HG02943 (cell line): ENCODE measurements around the gene SPRR1A.
"Not testable (repeated sequence)": the region's sequence is repeated elsewhere in the genome, so short reads cannot be mapped to it uniquely, and the experiment has no call there.

Experiments
- ATAC-seq: cut with Tn5 transposase; IDR thresholded peaks from one replicate; pipeline ENCODE4 v1.9.1; 2021; ENCODE audit warnings: mild to moderate bottlenecking, low read depth, moderate library complexity; ENCODE audit not compliant: unreplicated experiment

Gene SPRR1A

DNA sequence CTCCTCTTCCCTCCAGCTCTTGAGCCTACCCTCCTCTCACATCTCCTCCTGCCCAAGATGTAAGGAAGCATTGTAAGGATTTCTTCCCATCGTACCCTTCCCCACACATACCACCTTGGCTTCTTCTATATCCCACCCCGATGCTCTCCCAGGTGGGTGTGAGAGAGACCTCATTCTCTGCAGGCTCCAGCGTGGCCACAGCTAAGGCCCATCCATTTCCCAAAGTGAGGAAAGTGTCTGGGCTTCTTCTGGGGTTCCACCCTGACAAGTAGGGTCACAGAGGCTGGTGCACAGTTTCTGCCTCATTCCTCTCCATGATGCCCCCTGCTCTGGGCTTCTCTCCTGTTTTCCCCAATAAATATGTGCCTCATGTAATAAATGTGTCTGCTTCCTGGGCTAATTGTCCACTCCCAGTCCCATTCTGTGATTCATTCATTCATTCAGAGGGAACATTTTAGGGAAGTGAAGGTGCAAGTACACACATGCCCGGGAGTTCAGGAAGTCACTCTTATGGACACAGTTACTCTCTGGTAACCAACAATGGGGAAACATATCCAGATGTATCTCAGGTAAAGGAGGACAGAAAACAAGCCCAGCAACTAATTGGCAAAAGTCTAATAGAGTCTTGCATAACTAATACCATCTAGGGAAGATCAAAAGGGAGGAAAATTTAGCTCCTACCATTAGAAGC is 11.5 kb upstream of the SPRR1A start:
- ATAC-seq = no peak

DNA sequence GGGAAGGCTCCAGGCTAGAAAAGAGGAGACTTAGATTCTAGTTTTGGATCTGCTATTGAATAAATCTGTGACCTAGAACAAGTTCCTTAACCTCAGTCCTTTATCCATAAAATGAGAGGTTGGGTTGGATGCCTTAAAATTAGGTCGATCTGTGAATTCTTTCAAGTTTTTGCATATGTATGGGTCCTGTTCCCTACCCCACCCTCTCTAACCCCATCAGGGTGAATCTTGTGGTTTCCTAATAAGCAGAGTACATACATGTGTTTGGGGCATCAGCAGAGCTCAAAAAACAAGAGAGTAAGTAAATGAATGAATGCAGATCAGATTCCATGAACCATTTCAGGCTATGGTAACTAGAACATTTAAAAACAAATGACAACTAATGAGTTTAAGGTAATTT is 7.2 kb upstream of the SPRR1A start:
- ATAC-seq = no peak

DNA sequence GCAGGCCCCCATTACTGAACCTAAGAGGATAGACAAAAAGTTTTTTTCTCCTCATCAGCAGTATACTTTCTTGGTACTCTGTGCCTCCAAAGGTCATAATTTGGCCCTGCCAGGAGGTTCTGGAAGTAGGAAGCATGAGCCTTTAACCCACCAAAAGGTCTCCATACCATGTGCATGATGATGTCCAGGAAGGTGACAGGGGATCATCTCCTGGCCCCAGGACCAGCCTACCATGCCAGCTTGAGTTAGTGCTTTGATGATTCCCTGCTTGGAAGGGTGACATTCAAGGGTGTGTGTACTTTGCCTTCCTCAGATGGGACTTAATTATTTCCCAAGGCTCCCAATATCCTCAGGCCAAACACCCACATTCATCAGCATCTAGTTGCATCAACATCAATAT is 6.3 kb upstream of the SPRR1A start:
- no peak for ATAC-seq

DNA sequence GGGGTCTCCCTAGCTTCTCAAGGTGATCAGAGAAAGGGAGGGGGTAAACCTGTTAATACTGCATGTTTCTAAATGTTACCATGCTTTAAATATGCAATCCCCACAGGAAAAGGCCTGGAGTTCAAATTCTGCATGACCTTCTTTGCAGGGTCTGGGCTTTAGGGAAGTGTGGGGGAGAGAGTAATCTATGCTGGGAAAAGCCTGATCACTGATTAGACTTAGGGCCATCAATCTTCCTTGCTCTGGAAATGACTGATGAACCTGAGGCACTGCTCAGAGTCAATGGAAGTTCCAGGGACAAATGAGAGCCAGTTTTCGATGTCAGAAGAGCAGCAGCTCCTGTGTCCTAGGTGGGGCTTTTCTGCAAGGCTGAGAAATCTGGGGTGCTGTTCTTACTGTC is 3.2 kb upstream of the SPRR1A start:
- no peak for ATAC-seq

DNA sequence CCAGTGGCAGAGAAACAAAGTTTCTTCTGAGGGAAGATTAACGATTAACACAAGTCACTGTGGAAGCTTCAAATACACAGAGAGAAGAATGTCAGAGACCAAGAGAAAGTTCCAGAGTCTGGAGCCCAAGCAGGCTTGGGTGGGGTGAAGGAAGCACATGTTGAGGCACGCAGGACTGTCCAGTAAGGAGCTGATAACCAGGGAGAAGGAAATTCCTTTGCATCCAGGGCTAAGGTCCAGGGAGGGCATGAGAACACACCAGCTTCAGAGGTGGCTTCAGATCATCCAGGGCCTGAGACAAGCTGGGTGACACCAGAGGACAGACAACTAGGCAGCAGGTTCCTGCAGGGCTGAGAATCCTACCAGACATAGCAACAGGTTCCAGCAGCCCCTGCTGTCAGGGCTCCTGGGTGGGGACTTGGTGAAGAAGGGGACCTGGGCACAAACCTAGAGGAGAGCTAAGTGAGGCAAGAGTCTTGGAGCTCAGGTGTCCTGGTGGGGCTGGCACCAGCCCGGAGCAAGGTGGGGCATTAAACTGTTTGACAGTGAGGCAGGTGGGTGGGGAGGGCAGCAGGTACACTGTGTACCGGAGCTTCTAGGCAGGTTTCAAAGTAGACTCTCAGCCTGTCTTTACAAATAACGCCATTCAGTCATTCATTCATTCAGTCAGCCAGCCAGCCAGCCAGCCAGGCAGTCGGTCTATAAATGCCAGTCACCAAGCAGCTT is 2.6 kb upstream of the SPRR1A start:
- ATAC-seq = no peak

DNA sequence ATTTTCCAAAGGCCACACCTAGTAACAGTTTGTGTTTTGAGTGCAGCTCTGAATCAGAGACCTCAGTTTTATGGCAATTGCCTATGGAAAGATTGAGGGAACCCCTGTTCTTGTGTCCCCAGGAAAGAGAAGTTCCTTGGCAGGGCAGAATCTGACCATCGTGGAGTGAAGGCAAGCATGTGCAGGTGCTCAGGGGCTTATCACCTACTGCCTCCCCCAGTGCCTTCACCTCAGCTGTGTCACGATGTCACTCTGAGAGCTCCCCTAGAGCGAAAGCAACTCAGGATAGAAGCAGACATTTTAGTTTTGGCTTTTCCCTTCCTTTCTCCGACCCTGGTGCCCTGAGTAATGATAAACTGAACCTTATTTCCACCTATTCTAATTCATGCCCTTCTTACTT is 1.8 kb upstream of the SPRR1A start:
- no peak for ATAC-seq

DNA sequence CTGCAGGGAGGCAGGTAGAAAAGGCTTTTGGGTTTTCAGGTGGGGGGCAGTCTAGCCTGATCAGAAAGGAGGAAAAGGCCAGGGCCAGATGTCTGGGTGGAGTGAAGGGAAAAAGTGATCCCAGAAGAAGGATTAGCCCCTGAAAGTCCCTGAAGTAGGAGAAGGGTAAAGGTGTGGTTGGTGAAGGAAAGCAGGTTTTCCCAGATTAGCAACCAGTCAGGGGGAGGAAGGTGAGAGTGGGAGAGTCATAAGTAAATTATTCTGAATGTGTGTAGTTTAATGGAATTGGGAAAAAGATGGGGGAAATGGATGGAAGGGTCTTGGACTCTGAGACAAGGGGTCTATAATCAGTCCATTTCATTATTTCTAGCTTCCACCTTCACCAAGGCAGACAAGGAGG is 647 bp upstream of the SPRR1A start:
- ATAC-seq = no peak

DNA sequence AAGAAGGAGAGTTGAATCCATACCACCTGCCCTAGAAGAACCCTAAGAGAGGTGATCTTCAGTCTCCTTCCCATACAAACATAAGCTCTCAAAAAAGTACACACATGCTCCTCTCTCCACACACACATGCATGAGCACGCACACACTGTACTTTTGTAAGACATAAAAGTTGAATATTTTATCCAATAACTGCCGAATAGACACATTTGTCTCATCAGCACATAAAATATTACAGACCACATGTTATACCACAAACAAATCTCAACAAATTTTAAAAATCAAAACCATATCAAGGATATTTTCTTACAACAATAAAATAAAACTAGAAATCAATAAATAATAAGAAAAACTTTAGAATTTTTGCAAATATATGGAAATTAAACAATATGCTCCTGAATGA is 2.7 kb downstream of the SPRR1A start:
- ATAC-seq = no peak

DNA sequence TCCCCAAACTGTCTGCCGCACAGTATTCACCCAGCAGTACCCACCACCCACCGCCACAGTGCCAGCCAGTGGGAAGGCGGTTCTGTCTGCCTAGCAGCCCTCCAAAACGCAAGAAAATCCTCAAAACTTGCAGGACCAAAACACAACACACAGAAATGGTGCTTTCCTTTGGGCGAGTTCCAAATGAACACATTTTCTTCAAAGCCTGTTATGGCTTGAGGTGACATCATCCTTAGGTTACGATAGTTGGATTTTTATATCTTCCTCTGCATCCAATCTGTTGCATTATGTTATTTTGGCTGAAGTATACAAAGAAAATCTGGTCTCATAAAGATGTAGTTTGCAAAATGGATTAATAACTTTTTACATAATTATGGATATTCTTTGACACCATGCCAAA is 9.3 kb downstream of the SPRR1A start:
- ATAC-seq = no peak

DNA sequence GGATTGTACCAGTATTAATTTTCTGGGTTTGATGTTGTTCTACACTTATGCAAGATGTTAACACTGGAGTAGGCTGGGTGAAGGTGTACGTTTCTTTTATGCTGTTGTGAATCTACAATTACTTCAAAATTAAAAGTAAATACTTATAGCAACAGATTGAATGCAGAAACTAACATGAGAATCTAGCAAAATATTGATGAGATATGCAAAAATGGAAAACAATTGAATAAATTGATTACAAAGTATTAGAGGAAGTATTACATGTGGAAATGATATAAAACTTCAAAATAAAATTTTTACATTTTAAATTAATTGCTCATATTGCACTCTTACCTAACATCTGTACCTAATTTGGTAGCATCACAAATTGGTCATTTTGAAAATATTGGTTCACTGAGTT is 12.0 kb downstream of the SPRR1A start:
- no peak for ATAC-seq

DNA sequence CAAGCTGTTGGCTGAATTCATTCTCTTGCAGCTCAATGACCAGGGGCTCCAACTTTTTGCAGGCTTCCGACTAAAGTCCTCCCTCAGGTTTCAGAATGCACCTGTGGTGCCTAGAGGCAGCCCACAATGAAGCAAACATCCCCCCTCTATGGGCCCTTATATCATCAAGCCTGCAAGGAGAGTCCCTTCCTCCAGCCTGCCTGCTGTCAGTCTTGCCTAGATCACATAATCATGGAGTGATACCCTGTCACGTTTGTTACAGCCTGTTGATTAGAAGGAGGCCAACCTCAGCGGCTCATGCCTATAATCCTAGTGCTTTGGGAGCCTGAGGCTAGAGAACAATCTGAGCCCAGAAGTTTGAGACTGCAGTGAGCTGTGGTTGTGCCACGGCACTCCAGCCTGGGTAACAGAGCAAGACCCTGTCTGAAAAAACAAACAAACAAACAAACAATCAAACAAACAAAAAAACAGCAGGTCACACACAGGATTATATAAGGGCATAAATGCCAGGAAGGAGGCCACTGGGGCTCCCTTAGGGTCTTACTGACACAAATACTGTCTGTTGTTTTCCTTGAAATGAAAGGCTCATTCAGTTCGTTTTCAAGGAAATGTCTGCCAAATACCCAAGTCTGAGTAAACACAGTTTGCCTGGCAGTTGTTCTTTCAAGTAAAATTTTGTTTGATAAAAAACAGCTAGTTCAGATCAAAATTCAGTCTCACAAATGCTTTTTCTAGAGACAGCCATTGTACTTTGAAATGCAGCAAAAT is 12.9 kb downstream of the SPRR1A start:
- no peak for ATAC-seq

DNA sequence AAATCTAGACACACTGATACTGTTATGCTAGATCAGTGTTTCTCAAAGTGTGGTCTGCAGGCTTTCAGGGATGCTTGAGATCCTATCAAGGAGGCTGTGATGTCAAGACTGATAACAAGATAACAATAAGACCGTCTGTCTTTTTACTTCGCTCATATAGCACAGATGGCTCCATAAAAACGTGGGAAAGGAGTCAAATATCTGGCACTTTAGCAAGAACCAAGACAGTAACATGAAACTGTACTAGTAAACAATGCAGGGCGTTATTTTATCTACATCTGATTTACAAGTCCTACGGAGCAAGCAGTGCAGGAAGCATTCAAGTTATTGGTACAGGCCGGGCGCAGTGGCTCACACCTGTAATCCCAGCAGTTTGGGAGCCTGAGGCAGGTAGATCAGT is 14.0 kb downstream of the SPRR1A start:
- no peak for ATAC-seq

DNA sequence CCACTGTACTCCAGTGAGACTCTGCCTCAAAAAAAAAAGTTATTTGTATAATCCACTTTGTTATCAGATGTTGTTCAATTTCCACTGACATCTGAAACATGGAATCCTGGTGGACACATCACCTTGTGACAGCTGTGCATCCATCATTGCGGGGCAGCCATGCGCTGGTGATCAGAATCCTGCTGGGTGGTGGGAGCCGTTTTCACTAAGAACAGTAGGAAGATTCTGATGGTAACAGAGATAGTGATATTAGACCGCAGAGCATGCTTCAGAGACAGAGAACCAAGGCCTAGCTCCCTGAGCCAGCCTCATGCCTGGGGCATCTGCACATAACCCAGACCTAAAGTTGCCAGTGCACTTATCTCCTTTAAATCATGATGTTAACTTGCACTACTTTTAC is 14.6 kb downstream of the SPRR1A start:
- ATAC-seq = no peak

DNA sequence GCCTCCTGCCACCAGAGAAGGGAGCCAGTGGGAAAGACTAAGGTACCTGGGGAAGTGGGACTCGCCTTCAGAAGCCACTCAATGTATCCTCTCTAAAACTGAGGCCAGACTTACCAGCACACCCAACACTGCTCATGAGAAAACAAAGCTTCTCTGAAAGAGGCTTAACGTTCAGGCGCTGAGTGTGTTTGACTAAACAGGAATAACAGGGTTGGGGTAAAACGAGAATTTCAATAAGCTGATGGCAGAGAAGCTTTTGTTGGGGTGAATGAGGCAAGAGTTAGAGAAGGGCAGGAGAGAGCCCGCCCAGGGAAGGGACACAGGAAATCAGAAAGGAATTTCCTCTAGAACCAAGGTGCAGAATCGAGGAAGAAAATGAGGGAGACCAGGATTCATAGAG is 15.9 kb downstream of the SPRR1A start:
- no peak for ATAC-seq

DNA sequence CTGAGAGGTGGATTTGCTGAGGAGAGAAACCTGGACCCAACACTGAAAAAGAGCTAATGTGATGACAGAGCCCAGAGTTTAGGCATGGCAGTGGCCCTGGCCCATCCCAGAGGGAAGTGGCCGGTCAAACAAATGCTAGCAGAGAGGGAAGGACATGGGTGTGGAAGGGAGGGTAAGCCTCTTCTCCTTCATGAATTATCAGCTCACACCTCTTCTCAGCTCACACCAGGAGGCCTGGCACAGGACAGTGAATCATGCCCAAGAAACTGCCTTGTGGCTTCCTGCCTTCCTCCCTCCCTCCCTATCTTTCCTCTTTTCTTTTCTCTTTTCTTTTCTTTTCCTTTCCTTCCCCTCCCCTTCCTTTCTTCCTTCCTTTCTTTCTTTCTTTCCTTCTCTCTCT is 16.4 kb downstream of the SPRR1A start:
- ATAC-seq = no peak

DNA sequence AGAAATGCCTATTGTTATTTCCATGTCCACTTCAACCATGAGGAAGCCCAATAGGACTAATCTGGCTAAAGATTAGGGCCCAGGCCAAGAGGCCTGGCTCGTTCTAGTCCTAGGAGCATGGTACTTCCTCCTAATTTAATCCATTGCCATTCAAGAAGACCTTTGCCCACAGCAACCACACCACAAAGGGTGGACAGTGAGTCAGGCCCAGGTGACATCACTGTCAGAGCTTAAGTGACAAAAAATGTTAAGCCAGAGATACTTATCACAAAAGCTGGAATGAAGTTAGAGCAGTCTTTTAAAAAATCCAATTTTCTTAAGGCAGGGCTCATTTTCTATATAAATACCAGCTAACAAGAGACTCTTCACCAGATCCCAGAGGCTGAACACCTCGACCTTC is 17.5 kb downstream of the SPRR1A start, which contains the start of gene SPRR3:
Gene SPRR3 (plus strand): TSS at position 368 of the 400 bp plus-strand sequence. CDS start 1,272 bp downstream, outside the sequence.
- ATAC-seq = no peak

DNA sequence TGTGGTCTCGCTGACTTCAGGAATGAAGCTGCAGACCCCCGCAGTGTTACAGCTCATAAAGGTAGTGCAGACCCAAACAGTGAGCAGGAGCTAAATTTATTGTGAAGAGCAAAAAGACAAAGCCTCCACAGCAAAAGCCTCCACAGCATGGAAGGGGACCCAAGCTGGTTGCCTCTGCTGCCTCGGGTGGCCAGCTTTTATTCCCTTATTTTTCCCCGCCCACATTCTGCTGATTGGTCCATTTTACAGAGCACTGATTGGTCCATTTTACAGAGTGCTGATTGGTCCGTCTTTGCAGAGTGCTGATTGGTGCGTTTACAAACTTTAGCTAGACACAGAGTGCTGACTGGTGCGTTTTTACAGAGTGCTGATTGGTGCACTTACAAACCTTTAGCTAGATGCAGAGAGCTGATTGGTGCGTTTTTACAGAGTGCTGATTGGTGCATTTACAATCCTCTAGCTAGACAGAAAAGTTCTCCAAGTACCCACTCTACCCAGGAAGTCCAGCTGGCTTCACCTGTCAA is 27.4 kb downstream of the SPRR1A start:
- ATAC-seq = not testable (repeated sequence)

DNA sequence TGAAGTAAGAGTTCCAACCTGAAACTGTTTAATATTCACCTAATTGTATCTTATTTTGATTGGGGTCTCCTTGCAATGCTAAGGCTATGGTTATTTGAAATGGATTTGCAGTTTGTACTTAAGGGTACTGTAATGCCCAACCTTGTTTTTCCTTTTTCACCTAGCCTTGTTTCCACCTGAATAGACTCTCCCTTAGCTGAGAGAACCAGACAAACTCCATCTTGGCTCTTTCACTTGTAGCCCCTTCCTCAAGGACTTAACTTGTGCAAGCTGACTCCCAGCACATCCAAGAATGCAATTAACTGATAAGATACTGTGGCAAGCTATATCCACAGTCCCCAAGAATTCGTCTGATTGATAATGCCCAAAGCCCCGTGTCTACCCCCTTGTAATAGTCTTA is 37.9 kb downstream of the SPRR1A start:
- ATAC-seq = not testable (repeated sequence)

DNA sequence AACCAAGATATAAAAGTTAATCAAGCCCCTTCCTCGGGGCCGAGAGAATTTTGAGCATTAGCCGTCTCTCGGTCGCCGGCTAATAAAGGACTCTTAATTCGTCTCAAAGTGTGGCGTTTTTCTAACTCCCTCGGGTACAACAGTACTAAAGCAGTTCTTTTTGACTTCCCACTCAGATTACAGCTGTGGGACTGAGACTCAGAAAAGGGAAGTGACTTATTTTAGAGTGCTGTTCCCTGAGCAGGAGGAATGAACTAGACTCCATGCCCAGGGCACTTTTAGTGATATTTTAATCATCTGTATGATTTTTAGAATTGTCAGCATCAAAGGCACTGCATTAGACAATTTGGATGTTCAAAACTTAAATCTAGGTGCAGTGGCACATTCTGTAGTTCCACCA is 38.5 kb downstream of the SPRR1A start:
- not testable (repeated sequence) for ATAC-seq

DNA sequence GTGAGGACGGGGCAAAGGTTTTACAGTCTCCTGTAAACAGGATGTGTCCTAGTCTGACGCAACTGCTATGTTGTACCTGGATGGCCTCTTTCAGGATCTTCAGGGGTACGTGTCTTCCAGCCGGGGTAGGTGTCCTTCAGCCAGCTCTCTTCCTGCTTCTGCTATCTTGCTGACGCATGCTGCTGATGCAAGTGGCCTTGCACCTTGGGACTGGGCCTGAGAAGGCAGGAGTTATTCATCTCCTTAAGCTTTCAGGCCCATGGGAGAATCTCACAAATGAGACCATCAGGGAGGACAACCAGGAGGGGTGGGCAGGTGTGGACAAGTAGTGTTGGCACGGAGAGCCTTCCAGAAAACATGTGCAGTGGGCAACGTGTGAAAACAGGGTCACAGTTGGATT is 39.2 kb downstream of the SPRR1A start:
- no peak for ATAC-seq

DNA sequence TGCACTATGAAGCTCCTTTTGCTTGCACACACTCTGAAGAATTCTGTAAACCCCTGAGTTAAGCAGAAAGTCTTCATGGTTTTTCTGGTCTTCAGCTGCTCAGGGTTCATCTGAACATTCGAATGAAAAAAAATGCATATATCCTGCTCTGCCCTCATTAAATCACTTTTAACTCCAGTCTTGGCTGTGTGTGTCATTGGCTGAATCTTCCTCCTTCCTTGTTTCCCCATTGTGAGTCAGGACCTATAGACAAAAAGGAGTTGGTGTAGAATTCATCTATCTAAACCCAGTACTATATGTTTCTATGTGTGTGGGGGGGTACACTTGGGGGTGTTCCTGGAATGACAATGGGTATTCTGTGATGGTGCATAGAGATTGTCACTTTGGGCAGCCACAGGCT is 40.5 kb downstream of the SPRR1A start:
- no peak for ATAC-seq
